K562 (cell line): ENCODE data around the gene TCF4.

Experiments
- CC2D1A ChIP-seq: fragments of 450-650 bp; IDR thresholded peaks from 2 replicates; pipeline ENCODE4 v1.6.1; 2017; ENCODE audit warnings: mild to moderate bottlenecking
- POLR2A ChIP-seq: fragments of 450-650 bp; conservative IDR thresholded peaks from 2 replicates; pipeline ENCODE4 v1.6.1; 2016
- TF ChIP-seq, protein P1 (sequence below): sonication (generic); formaldehyde crosslinking; IDR thresholded peaks from 2 replicates; pipeline ENCODE4 v1.8.1; 2023; ENCODE audit warnings: mild to moderate bottlenecking, missing genetic modification reagents

DNA sequence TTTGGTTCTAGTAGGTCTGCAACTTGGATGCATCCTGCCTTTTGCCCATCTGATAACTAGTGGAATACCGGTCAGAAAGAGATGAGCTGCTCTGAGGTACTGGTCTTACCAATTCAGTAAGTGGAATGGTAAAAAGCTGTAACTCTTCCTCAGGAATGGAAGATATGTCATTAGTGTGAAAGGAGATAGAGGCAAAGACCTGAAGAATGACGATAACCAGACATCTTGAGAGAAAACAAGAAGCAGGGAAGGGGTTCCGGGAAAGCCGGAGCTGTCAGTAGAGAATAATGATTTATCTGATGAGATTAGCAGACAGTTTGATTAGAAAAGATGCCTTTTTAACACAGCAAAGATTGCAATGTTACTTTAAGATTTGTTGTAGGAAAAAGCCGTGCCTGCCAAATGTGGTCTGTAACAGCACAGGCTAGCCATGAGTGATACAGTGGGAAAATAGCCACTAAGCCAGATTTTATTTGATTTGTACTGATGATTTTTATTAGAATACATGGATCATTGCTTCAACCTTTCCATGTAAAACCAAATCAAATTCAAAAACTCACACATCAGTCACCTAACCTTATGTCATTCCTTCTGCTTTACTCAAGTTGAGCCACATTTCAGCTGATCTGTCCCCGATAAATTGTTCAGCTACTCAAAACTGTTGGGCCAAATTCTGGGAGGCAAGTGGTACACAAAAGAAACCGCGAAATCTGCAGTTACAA, 110.0 kb downstream of the TCF4 start:
- no peak for TF ChIP-seq POLR2A
- TF ChIP-seq, protein P1, sequence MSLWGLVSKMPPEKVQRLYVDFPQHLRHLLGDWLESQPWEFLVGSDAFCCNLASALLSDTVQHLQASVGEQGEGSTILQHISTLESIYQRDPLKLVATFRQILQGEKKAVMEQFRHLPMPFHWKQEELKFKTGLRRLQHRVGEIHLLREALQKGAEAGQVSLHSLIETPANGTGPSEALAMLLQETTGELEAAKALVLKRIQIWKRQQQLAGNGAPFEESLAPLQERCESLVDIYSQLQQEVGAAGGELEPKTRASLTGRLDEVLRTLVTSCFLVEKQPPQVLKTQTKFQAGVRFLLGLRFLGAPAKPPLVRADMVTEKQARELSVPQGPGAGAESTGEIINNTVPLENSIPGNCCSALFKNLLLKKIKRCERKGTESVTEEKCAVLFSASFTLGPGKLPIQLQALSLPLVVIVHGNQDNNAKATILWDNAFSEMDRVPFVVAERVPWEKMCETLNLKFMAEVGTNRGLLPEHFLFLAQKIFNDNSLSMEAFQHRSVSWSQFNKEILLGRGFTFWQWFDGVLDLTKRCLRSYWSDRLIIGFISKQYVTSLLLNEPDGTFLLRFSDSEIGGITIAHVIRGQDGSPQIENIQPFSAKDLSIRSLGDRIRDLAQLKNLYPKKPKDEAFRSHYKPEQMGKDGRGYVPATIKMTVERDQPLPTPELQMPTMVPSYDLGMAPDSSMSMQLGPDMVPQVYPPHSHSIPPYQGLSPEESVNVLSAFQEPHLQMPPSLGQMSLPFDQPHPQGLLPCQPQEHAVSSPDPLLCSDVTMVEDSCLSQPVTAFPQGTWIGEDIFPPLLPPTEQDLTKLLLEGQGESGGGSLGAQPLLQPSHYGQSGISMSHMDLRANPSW (CRISPR knock-in tag), result no peak
- no peak for TF ChIP-seq CC2D1A
